Transverse colon (tissue), 4 donors: ENCODE measurements around the gene RAD51AP1. TPM values are rescaled to one million over a fixed set of nuclear protein-coding genes. Genes with fewer than 3 reads are reported as not detected.
"Not testable (repeated sequence)": the region's sequence is repeated elsewhere in the genome, so short reads cannot be mapped to it uniquely, and the experiment has no call there.

ENCODE experiments used
- DNase-seq: peaks from one replicate; pipeline ENCODE4 v3.0.0-alpha.2; 2019
- H3K27ac ChIP-seq, 4 donors: fragments of 200-600 bp; sonication (generic); 2 replicates each; pipeline ENCODE4 v1.5.1; 2016 to 2018; ENCODE audit warnings: inconsistent platforms in 4 of 4
- H3K27me3 ChIP-seq: fragments of 200-600 bp; sonication (generic); 2 replicates; pipeline ENCODE4 v1.5.1; 2017; ENCODE audit warnings: inconsistent platforms
- H3K36me3 ChIP-seq, 4 donors: fragments of 200-600 bp; sonication (generic); 2 replicates each; pipeline ENCODE4 v1.5.1; 2017 to 2019; ENCODE audit warnings: inconsistent platforms in 4 of 4
- H3K4me1 ChIP-seq, 4 donors: fragments of 200-600 bp; sonication (generic); 2 replicates each; pipeline ENCODE4 v1.5.1; 2017 to 2020; ENCODE audit warnings: inconsistent platforms in 4 of 4
- H3K4me3 ChIP-seq, 4 donors: fragments of 200-600 bp; sonication (generic); 1 replicate in 1 of 4; 2 replicates in 3 of 4; pipeline versions ENCODE4 v1.5.1 to v1.6.1; 2017 to 2019; ENCODE audit warnings: inconsistent platforms in 4 of 4
- H3K9me3 ChIP-seq, 2 donors: fragments of 200-600 bp; sonication (generic); 2 replicates each; pipeline ENCODE4 v1.5.1; 2017 to 2019; ENCODE audit warnings: inconsistent platforms in 2 of 2
- EP300 ChIP-seq: sonication (generic); formaldehyde crosslinking; IDR thresholded peaks from one replicate; pipeline ENCODE4 v1.6.1; 2017; ENCODE audit warnings: antibody characterized with exemption, low read depth
- POLR2A ChIP-seq: fragments of 450-650 bp; IDR thresholded peaks from one replicate; pipeline ENCODE4 v1.6.1; 2016; ENCODE audit warnings: antibody characterized with exemption, mild to moderate bottlenecking, moderate library complexity
- POLR2AphosphoS5 ChIP-seq, 3 donors: sonication (generic); formaldehyde crosslinking; IDR thresholded peaks; one replicate each; pipeline ENCODE4 v1.6.1; 2016; ENCODE audit warnings: antibody characterized with exemption in 3 of 3
- WGBS, 2 donors: methylation state at CpG; one replicate each; pipeline ENCODE4 v1.1.5; 2018; ENCODE audit warnings: low coverage in 1 of 2; 5-methylcytosine and 5-hydroxymethylcytosine counted together
- in situ Hi-C, 4 donors: fragments of 200-750 bp; cut with MboI; loops; one replicate each; pipeline versions ENCODE4 v1.15.0 to v1.15.1; 2017; ENCODE audit warnings: low sequenced_read_pairs in 3 of 4, low pct_ligation_motif_present in 1 of 4, low pct_unique_long_range_greater_than_20kb in 1 of 4
- intact Hi-C: fragments of 100-400 bp; cut with DNase I; formaldehyde crosslinking; loops from one replicate; pipeline ENCODE4 v1.15.1; 2023; ENCODE audit warnings: low total_unique reads
- total RNA-seq, 4 donors: library from RNA; depleted of rRNA; stranded (reverse); fragments of >200 nt; gene quantifications; one replicate each; pipeline ENCODE4 v1.1.0, GENCODE V29; 2016
- TF ChIP-seq, protein P1 (sequence below), 5 experiments: fragments of 200-600 bp in 3 of 5; fragments of 450-650 bp in 2 of 5; sonication (generic) in 3 of 5; IDR thresholded peaks; 1 replicate in 2 of 5; 2 replicates in 3 of 5; pipeline ENCODE4 v1.5.1; 2016 to 2017; ENCODE audit warnings: antibody characterized with exemption in 5 of 5, inconsistent platforms in 3 of 5, mild to moderate bottlenecking in 2 of 5, moderate library complexity in 1 of 5

The RAD51AP1 gene
- total RNA-seq, 4 donors from 2014 or later: 1.9 to 2.7 (median 2.4) TPM; not detected in 1

DNA sequence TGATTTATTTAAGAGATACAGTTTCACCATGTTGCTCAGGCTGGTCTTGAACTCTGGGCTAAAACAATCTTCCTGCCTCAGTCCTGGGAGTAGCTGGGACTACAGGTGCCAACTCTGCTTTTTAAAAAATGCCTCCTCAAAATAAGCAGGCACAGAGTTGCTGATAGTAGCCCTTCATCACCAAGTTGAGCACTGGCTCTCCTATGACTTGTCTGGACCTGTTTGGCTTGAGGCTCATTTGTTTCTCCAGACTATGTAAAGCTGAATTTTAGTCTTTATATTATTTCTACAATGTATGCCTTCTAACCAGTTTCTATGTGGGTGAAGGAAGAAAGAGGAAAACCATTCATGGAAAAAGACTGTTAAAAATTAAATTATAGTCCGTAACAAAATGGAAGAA lies 39.5 kb upstream of the RAD51AP1 start:
- H3K36me3 ChIP-seq: peaks cover 0 to 26% (median 9%) of the 10 kb centered on the region in 4 donors
- no peak for TF ChIP-seq EP300
- TF ChIP-seq, protein P1, sequence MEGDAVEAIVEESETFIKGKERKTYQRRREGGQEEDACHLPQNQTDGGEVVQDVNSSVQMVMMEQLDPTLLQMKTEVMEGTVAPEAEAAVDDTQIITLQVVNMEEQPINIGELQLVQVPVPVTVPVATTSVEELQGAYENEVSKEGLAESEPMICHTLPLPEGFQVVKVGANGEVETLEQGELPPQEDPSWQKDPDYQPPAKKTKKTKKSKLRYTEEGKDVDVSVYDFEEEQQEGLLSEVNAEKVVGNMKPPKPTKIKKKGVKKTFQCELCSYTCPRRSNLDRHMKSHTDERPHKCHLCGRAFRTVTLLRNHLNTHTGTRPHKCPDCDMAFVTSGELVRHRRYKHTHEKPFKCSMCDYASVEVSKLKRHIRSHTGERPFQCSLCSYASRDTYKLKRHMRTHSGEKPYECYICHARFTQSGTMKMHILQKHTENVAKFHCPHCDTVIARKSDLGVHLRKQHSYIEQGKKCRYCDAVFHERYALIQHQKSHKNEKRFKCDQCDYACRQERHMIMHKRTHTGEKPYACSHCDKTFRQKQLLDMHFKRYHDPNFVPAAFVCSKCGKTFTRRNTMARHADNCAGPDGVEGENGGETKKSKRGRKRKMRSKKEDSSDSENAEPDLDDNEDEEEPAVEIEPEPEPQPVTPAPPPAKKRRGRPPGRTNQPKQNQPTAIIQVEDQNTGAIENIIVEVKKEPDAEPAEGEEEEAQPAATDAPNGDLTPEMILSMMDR (IDR thresholded peaks at IDR 0.05): no peak
- no peak for TF ChIP-seq POLR2A
- TF ChIP-seq POLR2AphosphoS5 (IDR thresholded peaks at IDR 0.05): no peak
- in situ Hi-C loops (no loop called here), intact Hi-C loops (no loop called here)
- H3K9me3 ChIP-seq: no peaks in the 10 kb centered on the region
- H3K4me1 ChIP-seq: no peaks in the 10 kb centered on the region
- no peak overlapping the region for H3K4me3 ChIP-seq
- H3K27ac ChIP-seq: no peak overlapping the region
- H3K27me3 ChIP-seq: no peaks in the 10 kb centered on the region
- WGBS, 2 donors: 98 to 100% methylated on average over 1 of the region's 1 CpG
- no peak for DNase-seq

DNA sequence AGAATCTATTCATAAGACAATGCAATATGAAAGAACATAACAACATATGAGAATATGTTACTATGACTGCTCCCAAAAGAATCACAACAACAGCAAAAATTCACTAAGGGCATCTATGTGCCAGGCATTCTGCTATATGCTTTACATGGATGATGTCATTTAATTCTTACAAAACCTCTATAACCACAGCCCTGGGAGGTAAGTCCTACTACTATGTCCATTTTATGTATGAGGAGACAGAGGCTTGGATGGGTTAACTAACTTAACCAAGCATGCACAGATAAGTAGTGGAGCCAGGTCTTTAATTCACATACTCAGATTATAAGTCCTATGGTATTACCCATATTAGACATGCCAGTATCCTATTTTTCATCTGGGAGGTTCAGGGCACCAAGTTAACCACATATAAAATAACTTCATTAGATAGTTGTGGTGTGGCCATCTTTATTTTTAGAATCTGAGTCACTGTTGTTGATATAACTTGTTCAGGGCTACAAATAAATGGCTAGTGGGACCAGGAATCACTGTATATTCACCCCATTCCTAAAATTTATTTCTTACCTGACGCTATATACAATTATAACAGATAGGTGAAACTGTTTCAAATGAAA lies 33.2 kb upstream of the RAD51AP1 start:
- H3K36me3 ChIP-seq: peaks cover 0 to 12% (median 2%) of the 10 kb centered on the region in 4 donors
- TF ChIP-seq POLR2A: no peak
- TF ChIP-seq POLR2AphosphoS5 (IDR thresholded peaks at IDR 0.05): no peak
- TF ChIP-seq EP300: no peak
- TF ChIP-seq, protein P1 (IDR thresholded peaks at IDR 0.05): no peak
- no peak for DNase-seq
- in situ Hi-C loops: no loop called here
- H3K9me3 ChIP-seq: no peaks in the 10 kb centered on the region
- no peaks in the 10 kb centered on the region for H3K27me3 ChIP-seq
- H3K4me3 ChIP-seq: no peak overlapping the region
- 93 to 98% methylated on average over 1 of the region's 1 CpG for WGBS, 2 donors
- intact Hi-C loops: no loop called here
- no peak overlapping the region for H3K27ac ChIP-seq
- peaks cover 0 to 10% (median 0%) of the 10 kb centered on the region in 4 donors for H3K4me1 ChIP-seq

DNA sequence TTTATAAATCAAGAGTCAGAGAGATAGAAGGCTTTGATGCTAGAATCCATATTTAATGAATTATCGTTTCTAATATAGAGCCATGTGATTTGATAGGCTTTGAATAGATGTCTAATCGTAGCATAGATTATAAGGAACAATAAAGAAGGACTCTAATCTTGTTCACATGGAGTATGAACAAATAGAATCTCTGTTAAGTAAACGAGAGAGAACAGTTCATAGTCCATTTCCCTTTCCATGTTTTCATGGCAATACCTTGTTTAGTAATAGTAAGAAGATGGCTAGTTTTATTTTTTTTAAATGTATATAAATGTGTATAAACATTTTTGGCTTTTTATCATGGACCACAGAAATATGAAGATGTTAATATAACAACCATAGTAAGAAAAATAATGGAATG lies 32.3 kb upstream of the RAD51AP1 start:
- H3K4me3 ChIP-seq: no peak overlapping the region
- intact Hi-C loops: no loop called here
- no peak for TF ChIP-seq EP300
- TF ChIP-seq, protein P1 (IDR thresholded peaks at IDR 0.05): no peak
- TF ChIP-seq POLR2AphosphoS5 (IDR thresholded peaks at IDR 0.05): no peak
- no peak for TF ChIP-seq POLR2A
- H3K9me3 ChIP-seq: no peaks in the 10 kb centered on the region
- no peak overlapping the region for H3K27ac ChIP-seq
- DNase-seq: no peak
- WGBS, 2 donors: 55 to 57% methylated on average over 2 to 3 of the region's 3 CpGs
- H3K36me3 ChIP-seq: peaks cover 0 to 12% (median 2%) of the 10 kb centered on the region in 4 donors
- no peaks in the 10 kb centered on the region for H3K27me3 ChIP-seq
- in situ Hi-C loops: no loop called here
- H3K4me1 ChIP-seq: peaks cover 0 to 10% (median 0%) of the 10 kb centered on the region in 4 donors

DNA sequence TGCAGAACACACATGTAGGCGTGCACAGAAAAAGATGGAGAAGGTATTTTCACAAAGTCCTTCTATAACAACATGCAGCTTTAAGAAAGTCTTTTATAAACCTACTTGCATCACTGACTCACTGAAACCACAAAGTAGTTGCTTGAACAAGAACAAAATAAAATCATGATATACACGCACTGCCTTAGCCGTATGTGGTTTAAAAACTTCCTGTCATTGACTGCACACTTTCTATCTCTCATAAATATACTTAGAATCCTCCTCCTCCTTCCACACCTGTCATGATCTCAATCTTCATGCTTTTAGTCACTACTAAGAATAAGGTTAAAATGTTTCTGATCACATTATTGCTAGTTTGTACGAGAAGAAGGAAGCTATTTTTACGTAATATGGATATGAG lies 31.8 kb upstream of the RAD51AP1 start:
- Histone ChIP-seq H3K9me3 (no peaks in the 10 kb centered on the region), H3K36me3 (peaks cover 0 to 10% (median 2%) of the 10 kb centered on the region in 4 donors), H3K27ac (no peak overlapping the region), H3K4me1 (peaks cover 0 to 10% (median 0%) of the 10 kb centered on the region in 4 donors), H3K27me3 (no peaks in the 10 kb centered on the region), H3K4me3 (no peak overlapping the region)
- TF ChIP-seq, protein P1 (IDR thresholded peaks at IDR 0.05): no peak
- TF ChIP-seq POLR2AphosphoS5 (IDR thresholded peaks at IDR 0.05): no peak
- TF ChIP-seq POLR2A: no peak
- no peak for TF ChIP-seq EP300
- DNase-seq: no peak
- in situ Hi-C loops (no loop called here), intact Hi-C loops (no loop called here)
- 62 to 64% methylated on average over 5 of the region's 5 CpGs for WGBS, 2 donors

DNA sequence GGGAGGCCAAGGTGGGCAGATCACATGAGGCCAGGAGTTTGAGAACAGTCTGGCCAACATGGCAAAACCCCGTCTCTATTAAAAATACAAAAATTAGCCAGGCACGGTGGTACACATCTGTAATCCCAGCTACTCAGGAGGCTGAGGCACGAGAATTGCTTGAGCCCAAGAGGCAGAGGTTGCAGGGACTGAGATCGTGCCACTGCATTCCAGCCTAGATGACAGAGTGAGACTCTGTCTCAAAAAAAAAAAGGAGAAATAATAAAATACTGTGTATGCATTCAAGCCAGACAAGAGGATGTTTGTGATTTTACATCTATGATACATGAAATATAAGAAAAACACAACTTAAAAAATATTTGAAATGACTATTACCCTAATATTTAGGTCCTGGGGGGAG lies 30.2 kb upstream of the RAD51AP1 start:
- H3K27ac ChIP-seq, H3K4me1 ChIP-seq, intact Hi-C loops, H3K27me3 ChIP-seq, in situ Hi-C loops, H3K36me3 ChIP-seq, H3K4me3 ChIP-seq, H3K9me3 ChIP-seq, DNase-seq: not testable (repeated sequence)
- WGBS, 2 donors: 93% methylated on average over 3 to 4 of the region's 4 CpGs

DNA sequence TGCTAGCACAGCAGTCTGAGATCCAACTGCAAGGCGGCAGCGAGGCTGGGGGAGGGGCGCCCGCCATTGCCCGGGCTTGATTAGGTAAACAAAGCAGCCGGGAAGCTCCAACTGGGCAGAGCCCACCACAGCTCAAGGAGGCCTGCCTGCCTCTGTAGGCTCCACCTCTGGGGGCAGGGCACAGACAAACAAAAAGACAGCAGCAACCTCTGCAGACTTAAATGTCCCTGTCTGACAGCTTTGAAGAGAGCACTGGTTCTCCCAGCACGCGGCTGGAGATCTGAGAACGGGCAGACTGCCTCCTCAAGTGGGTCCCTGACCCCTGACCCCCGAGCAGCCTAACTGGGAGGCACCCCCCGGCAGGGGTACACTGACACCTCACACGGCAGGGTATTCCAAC lies 29.4 kb upstream of the RAD51AP1 start:
- intact Hi-C loops, H3K4me3 ChIP-seq, H3K27ac ChIP-seq, DNase-seq, H3K36me3 ChIP-seq, H3K9me3 ChIP-seq, in situ Hi-C loops, H3K27me3 ChIP-seq, H3K4me1 ChIP-seq: not testable (repeated sequence)
- WGBS, 2 donors: 80% methylated on average over 12 of the region's 12 CpGs; no CpG with 5 or more reads in 1 of the 2 donors
